Activated naive CD8-positive, alpha-beta T cell treated with anti-CD3 and anti-CD28 coated beads, Interleukin-2, amount 10 ng/mL, durations not matched to agents 7 days and 5 days (primary cell): ENCODE data around the gene SLX9. TPM values are rescaled to one million over a fixed set of nuclear protein-coding genes. Genes with fewer than 3 reads are reported as not detected.

Experiments
- ATAC-seq: fragments of 150-1000 bp; cut with Tn5 transposase; one replicate; pipeline ENCODE4 v1.10.0; 2021; ENCODE audit warnings: low read depth, moderate library complexity
- POLR2A ChIA-PET: fragments of 350-600 bp; sonication (Branson Sonifier 250); formaldehyde crosslinking; loops from one replicate; lab custom pipeline; 2021; ENCODE audit warnings: antibody characterized with exemption; lab: Charles Lee
- DNase-seq: peaks from one replicate; pipeline ENCODE4 v3.0.0; 2021
- H3K27ac Mint-ChIP-seq: one replicate; pipeline ENCODE4 v1.8.0; 2022; ENCODE audit warnings: mild to moderate bottlenecking, mixed read lengths
- H3K27me3 Mint-ChIP-seq: one replicate; pipeline ENCODE4 v1.8.0; 2022; ENCODE audit warnings: mild to moderate bottlenecking, moderate library complexity, mixed read lengths
- H3K36me3 Mint-ChIP-seq: one replicate; pipeline ENCODE4 v1.8.0; 2021; ENCODE audit warnings: mild to moderate bottlenecking, mixed read lengths
- H3K4me1 Mint-ChIP-seq: one replicate; pipeline ENCODE4 v1.8.0; 2021; ENCODE audit warnings: mixed read lengths
- H3K4me3 Mint-ChIP-seq: one replicate; pipeline ENCODE4 v1.8.0; 2022; ENCODE audit warnings: mild to moderate bottlenecking, moderate library complexity, mixed read lengths
- H3K9me3 Mint-ChIP-seq: one replicate; pipeline ENCODE4 v1.8.0; 2021; ENCODE audit warnings: mixed read lengths
- total RNA-seq, 2 experiments: library from RNA; stranded (reverse); gene quantifications; one replicate each; pipeline ENCODE4 v1.2.3, GENCODE V29; 2021

SLX9 gene
- total RNA-seq, 2 experiments from 2014 or later: 44.2 to 44.3 TPM

DNA sequence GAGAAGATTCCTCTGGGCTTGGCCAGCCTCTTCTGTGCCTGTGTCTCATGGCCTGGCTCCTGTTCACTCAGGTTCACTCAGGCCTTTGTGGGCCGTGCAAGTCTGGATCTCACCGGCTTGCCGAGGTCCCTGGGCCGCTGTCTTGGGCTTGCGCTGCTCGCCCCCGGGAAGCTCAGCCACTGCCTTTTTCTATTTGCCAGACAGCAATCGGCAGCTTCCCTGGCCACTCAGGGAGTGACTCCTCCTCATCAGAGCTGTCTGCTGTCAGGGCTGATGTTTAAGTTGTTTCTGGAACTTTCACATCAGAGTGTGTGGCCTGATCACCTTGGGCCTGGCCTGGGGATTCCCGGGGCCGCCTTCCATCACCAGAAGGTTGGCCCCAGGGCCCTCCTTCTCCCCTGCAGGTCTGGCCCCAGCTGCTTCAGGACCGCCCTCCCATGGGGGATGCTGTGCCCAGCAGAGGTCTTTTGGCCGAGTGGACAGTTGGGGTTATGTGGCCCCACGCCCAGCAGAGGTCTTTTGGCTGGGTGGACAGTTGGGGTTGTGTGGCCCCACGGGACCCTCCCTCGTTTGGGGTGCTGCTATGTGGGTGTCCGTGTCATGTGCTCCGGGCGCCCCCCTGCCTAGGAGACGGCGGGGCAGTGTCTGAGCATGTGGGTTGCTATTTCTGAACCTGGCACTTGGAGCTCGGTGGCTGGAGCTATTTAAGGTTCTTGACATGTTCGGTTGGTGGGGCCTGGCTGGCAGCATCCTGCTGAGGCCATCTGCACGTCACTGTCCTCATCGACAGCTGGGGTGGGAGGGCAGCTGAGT lies 12.5 kb downstream of the SLX9 start:
- ATAC-seq (no peak), DNase-seq (no peak)
- Mint-ChIP-seq H3K4me1 (no peaks in the 10 kb centered on the region), H3K9me3 (no peaks in the 10 kb centered on the region), H3K4me3 (no peak overlapping the region), H3K36me3 (no peaks in the 10 kb centered on the region), H3K27me3 (no peaks in the 10 kb centered on the region), H3K27ac (no peak overlapping the region)
- POLR2A ChIA-PET: no interaction called here

DNA sequence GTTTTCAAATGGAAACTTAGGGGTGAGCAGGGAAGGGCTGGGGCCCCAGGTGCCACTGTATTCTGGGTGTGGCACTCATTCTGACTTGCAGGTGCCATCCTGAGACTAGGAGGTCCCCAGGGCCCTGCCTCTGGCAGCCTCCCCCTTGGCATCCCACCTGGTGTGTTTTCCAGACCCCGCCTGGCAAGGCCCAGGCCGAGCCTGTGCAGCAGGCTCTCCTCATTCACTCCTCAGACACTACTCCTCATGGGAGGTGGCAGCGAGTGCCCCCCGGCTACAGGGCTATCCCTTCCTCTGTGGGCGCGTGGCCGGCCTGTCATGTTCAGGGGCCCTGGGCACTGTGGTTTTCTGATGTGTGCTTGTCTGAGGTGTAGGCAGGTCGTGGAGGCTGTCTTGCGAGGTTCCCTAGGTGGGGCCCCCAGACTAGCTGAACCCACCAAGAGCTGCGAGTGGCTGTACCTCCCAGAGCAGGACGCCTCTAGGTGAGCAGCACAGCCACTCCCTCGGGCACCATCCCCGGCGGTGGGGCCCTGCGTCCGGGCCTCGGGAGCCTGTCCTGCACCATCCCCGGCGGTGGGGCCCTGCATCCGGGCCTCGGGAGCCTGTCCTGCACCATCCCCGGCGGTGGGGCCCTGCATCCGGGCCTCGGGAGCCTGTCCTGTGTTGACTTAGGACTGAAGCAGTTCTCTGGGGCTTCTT lies 13.2 kb downstream of the SLX9 start:
- POLR2A ChIA-PET: no interaction called here
- ATAC-seq: no peak
- no peak overlapping the region for H3K4me3 Mint-ChIP-seq
- H3K27ac Mint-ChIP-seq: no peak overlapping the region
- H3K36me3 Mint-ChIP-seq: no peaks in the 10 kb centered on the region
- no peak for DNase-seq
- H3K4me1 Mint-ChIP-seq: no peaks in the 10 kb centered on the region
- no peaks in the 10 kb centered on the region for H3K27me3 Mint-ChIP-seq
- H3K9me3 Mint-ChIP-seq: no peaks in the 10 kb centered on the region

- ATAC-seq (no peak), DNase-seq (no peak)
- Mint-ChIP-seq H3K36me3 (no peaks in the 10 kb centered on the region), H3K27me3 (no peaks in the 10 kb centered on the region), H3K4me3 (no peak overlapping the region), H3K4me1 (no peaks in the 10 kb centered on the region), H3K27ac (peak overlapping the region; percentile 36), H3K9me3 (no peaks in the 10 kb centered on the region)
- POLR2A ChIA-PET: no interaction called here
Measured at GRCh38 chr21:44953628-44954021, 13.8 kb downstream of the SLX9 start.

DNA sequence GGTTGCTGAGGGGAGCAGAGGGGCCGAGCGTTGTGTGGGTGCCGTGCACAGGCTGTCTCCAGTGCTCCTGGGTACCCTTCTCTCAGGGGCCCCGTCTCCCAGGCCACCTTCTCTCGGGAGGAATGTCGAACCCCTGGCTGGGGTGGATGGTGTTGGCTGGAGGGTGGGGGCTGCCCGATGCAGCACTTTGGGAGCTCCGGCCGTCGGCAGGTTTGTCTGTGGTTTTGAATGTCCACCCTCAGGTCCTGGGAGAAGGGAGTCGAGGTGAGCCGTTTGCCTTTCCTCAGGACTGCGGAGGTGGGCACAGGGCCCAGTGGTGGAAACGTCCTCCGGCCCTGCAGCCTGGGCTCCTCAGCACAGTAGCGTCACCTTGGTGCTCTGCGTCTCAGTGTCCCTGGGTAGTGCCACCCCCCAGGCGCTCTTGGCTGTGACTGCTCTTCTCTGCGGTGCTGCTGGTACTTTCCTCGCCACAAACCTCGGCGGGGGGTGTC lies 14.5 kb downstream of the SLX9 start:
- ATAC-seq (no peak), DNase-seq (no peak)
- Mint-ChIP-seq H3K27ac (no peak overlapping the region), H3K36me3 (no peaks in the 10 kb centered on the region), H3K9me3 (no peaks in the 10 kb centered on the region), H3K4me3 (no peak overlapping the region), H3K4me1 (no peaks in the 10 kb centered on the region), H3K27me3 (no peaks in the 10 kb centered on the region)
- POLR2A ChIA-PET: no interaction called here

DNA sequence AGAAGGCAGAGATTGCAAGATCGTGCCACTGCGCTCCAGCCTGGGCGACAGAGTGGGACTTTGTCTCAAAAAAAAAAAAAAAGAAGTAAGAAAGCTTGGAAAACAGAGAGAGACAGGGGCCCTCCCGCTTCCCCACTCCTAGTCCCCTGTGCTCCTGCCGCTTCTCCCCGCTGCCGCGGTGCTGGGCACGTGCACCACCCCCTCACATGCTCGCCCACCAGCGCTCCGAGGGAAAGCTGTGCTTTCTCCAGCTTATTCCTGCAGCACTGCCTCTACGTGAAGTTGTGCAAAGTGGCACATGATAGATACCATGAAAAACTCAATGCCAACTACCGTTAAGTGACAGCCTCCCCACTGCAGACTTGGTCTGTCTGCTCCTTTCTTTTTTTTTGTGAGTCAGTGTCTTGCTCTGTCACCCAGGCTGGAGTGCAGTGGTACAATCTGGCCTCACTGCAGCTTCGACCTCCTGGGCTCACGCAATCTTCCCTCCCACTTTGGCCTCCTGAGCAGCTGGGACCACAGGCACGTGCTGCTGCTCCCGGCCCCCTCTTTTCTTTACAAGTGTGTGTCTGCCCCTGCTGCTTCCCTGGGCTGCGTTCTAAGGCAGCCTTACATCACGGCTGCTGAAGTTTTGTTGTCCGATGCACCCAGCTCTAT lies 15.4 kb downstream of the SLX9 start:
- H3K27ac Mint-ChIP-seq: no peak overlapping the region
- POLR2A ChIA-PET: no interaction called here
- H3K4me3 Mint-ChIP-seq: no peak overlapping the region
- no peak for DNase-seq
- H3K9me3 Mint-ChIP-seq: no peaks in the 10 kb centered on the region
- no peaks in the 10 kb centered on the region for H3K4me1 Mint-ChIP-seq
- no peak for ATAC-seq
- H3K36me3 Mint-ChIP-seq: no peaks in the 10 kb centered on the region
- no peaks in the 10 kb centered on the region for H3K27me3 Mint-ChIP-seq

DNA sequence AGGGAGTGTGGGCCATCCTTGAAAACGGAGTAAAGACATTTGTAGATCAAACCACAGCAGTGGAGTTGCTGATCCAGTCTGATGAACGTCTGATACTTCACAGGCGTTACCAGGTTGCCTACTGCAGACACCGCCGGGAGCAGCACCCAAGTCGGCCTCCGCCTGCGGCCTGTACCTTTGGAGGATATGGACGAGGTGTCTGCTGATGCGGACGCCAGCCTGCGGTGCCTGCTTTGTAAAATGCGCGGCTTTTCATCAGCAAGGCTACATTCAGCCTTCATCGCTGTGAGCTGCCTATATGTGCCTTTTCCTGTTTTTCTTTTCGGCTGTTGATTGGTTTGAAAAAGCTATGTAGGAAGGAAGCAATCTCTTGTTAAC lies 16.0 kb downstream of the SLX9 start:
- DNase-seq: no peak
- no peaks in the 10 kb centered on the region for H3K9me3 Mint-ChIP-seq
- H3K4me3 Mint-ChIP-seq: no peak overlapping the region

DNA sequence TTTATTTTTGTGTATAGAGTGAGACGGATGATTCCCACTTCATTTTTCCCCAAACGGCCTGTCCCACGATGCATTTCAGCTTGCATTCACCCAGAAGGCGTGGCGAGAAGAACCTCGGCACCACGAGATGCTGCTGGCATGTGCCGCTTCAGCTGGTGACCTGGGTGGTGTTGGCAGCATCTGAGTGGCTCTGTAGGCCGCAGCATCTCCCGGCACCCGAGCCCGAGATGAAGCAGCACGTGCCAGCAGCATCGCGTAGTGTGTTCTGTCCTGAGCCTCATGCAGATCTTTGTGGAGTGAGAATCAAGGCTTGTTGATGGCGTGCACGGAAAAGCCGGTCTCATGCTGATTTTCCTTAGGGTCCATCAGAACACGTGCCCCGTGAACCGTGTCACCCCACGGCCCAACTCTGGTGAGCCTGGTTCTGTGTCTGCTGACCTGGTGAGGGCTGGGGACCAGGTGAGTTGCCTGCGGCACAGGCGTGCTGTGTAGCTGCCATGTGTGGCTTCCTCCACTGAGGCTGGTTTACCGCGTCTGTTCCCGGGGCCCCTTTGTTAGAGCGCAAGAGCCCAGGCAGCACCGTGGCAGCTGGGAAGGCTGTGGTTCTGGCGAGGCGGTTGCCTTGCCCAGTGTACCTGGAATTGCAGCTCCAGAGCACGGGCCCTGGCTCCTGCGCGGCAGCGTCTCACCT lies 16.7 kb downstream of the SLX9 start:
- Mint-ChIP-seq H3K4me1 (no peaks in the 10 kb centered on the region), H3K4me3 (no peak overlapping the region), H3K9me3 (no peaks in the 10 kb centered on the region), H3K27ac (no peak overlapping the region), H3K36me3 (peaks cover 1% of the 10 kb centered on the region), H3K27me3 (no peaks in the 10 kb centered on the region)
- DNase-seq (no peak), ATAC-seq (no peak)
- POLR2A ChIA-PET: interaction anchor here (0.5 kb wide), 1 partner anchor 129 kb away, joined by 3 read pairs; no protein-coding TSS in a partner anchor

More for the DNA sequence above, 16.0 kb downstream of the SLX9 start:
- ATAC-seq: no peak
- POLR2A ChIA-PET: no interaction called here
- no peaks in the 10 kb centered on the region for H3K27me3 Mint-ChIP-seq
- H3K36me3 Mint-ChIP-seq: no peaks in the 10 kb centered on the region
- H3K4me1 Mint-ChIP-seq: no peaks in the 10 kb centered on the region
- no peak overlapping the region for H3K27ac Mint-ChIP-seq

DNA sequence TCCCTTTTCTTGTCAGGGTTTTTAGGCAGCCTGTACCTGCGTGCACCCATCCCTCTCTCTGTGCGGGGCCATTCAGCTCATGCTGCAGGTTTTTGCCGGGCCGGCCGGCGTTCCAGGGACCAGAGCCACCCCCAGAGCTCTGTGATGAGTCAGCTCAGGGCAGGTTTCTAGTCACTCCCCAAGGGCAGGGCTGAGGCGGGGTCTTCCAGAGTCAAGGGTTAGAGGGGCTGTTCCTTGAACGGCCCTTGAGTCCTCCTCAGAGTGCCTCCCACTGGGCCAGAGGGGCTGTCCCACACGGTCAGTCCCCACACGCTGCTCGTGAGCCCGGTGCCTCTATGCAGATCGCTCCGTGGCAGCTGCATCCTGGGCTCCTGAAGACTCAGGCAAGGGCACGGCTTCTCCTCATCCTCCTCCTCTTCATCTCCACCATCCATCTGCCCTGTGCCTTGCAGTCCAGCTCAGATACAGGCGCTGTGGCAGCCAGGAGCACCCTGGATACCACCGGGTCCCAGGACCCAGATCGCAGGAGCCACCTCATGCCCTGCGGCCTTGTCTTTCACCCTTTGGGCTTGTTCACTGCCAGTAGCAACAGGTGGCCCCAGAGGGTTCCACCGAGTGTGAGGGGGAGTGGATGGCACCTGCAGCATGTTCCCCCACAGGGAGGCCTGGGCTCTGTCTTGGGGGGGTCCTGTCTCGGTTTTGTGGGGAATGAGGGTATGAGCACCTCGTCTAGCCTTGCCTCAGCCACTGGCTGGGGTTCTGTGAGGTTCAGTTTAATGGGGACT lies 17.4 kb downstream of the SLX9 start:
- Mint-ChIP-seq H3K27me3 (no peaks in the 10 kb centered on the region), H3K9me3 (no peaks in the 10 kb centered on the region), H3K27ac (no peak overlapping the region), H3K36me3 (peaks cover 1% of the 10 kb centered on the region), H3K4me1 (no peaks in the 10 kb centered on the region), H3K4me3 (no peak overlapping the region)
- no peak for ATAC-seq
- POLR2A ChIA-PET: interaction anchor here (0.5 kb wide), 1 partner anchor 130 kb away, joined by 3 read pairs; no protein-coding TSS in a partner anchor
- no peak for DNase-seq

- H3K36me3 Mint-ChIP-seq: peaks cover 5% of the 10 kb centered on the region
- POLR2A ChIA-PET: no interaction called here
Measured at GRCh38 chr21:44957901-44958451, 18.1 kb downstream of the SLX9 start.

GRCh38 chr21:44958471-44959191 lies 18.8 kb downstream of the SLX9 start:
- peaks cover 7% of the 10 kb centered on the region for H3K36me3 Mint-ChIP-seq
- no peaks in the 10 kb centered on the region for H3K27me3 Mint-ChIP-seq
- ATAC-seq: no peak
- H3K4me1 Mint-ChIP-seq: peaks cover 2% of the 10 kb centered on the region
- H3K27ac Mint-ChIP-seq: no peak overlapping the region
- no peak for DNase-seq
- no peak overlapping the region for H3K4me3 Mint-ChIP-seq
- POLR2A ChIA-PET: no interaction called here
- H3K9me3 Mint-ChIP-seq: no peaks in the 10 kb centered on the region

More at GRCh38 chr21:44957901-44958451, 18.1 kb downstream of the SLX9 start:
- no peak for ATAC-seq
- H3K4me3 Mint-ChIP-seq: no peak overlapping the region
- no peak for DNase-seq
- H3K4me1 Mint-ChIP-seq: no peaks in the 10 kb centered on the region
- no peak overlapping the region for H3K27ac Mint-ChIP-seq
- H3K9me3 Mint-ChIP-seq: no peaks in the 10 kb centered on the region
- no peaks in the 10 kb centered on the region for H3K27me3 Mint-ChIP-seq

DNA sequence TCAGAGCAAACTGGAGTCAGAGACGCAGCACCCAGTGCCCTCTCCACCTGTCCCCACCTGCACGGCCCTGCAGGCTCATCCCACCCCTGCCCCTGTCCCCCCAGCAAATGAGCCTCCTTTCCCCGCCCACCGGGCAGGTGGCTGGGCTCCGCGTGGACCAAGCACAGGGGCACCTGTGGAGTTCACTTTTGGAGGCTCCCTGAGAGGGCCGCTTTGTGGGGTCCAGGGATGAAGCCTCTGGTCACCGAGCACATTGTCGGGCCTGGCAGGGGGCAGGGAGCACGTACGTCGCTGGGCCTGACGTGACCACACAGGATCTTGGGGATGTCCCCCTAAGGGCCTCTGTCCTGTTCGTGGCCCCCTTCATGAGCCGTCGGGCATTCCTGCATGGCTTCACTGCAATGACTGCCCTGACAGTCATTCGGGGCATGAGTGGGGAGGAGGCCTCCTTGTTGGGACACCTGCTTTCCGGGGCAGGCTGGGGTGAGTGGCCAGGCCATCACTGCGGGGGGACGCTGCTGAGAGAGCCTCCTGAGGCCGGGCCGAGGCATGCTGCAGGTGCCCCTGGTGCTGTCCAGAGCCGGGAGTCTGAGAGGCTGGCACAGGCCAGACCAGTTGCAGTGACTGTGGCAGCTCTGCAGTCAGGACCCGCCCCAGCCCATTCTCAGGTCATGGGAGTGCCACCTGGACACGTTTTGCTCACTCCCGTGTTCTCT lies 19.7 kb downstream of the SLX9 start:
- DNase-seq (no peak), ATAC-seq (no peak)
- H3K27ac Mint-ChIP-seq: no peak overlapping the region
- H3K9me3 Mint-ChIP-seq: no peaks in the 10 kb centered on the region
- H3K27me3 Mint-ChIP-seq: no peaks in the 10 kb centered on the region
- H3K36me3 Mint-ChIP-seq: peaks cover 13% of the 10 kb centered on the region
- peaks cover 7% of the 10 kb centered on the region for H3K4me1 Mint-ChIP-seq
- POLR2A ChIA-PET: no interaction called here
- no peak overlapping the region for H3K4me3 Mint-ChIP-seq
